Kasumi-1 (cell line): Measurements from ENCODE around the gene PPP1CB.

Experiments
- DNase-seq, 2 experiments: peaks; one replicate each; lab custom pipeline; 2025; lab: John Stamatoyannopoulos, UW

The PPP1CB gene

DNA sequence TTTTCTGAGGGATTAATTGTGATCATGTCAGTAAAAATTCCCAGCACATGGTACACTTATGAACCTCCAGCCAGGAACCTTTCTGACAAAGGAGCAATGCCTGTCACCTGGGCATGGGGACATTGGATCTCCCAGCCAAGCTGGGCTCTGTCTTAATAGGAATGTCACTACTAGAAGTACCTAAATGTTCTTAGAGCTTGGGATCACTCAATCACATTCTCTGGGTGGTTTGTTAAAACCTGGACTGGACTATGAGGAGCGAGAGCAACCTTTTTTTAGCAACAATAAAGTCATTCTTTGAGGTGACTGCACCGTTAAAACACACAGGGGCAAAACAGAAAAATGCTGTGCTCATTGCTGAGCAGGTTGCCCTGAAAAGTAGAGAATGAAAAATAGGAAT lies 6.4 kb upstream of the PPP1CB start:
- DNase-seq = no peak

DNA sequence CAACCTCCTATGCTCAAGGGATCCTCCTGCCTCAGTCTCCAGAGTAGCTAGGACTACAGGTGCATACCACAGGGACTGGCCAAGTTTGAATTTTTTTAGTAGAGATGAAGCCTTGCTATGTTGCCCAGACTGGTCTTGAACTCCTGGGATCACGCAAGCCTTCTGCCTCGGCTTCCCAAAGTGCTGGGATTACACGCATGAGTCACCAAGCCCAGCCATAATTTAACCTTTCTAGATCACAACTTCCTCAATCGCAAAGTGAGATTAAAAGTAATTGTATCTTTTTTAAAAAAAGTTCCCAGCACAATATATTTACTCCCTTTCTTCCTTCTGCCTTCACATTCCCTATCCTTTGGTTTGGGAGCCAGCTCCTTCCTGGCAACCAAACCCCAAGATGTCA lies 5.8 kb upstream of the PPP1CB start:
- DNase-seq = no peak

DNA sequence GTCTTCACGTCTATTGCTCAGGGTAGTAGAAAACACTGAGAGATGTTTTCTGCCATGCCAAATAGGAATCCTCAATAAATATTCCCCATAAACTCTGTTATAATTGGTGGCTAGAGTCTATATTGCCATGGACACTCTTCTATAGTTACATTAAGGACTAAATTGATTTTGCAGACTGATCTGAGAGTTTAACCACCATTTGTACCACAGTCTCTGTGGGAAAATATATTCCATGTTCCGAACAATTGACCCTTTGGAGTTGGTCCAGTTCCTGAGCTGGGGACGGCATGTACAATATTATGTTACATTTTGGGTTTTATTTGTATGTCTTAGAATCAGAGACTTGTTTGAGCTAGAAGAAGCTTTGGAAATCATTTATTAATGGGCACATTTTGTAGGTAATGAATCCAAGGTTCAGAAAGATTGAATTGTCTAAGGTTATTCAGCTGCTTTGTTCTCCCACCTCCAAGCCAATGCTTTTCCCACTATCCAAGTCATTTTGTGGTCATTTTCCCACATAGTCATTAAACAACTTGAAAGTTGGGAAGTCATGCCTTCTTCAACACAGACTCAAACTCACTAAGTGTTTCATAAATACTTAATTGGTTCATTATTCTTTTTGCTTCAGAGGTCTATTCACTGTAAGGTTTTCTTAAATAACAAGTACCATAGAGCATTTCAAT lies 5.1 kb upstream of the PPP1CB start:
- DNase-seq = no peak

DNA sequence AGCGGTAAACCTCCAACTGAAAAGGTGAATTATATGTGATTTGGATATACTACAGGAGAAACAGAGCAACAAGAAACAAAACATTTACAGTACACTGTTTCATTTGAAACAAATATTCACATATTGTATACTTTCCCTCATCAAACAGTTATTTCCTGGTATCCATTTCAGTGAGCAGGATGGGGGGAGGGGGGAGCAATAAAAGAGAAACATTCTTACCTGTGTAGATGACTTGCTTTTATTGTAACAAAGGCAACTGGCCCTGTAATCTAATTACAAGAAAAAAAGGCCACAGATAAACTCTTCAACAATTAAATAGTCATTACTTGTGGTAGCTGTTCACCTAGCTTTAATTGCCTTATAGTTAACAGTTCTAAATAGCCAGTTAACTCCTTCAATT lies 3.9 kb upstream of the PPP1CB start:
- no peak for DNase-seq

DNA sequence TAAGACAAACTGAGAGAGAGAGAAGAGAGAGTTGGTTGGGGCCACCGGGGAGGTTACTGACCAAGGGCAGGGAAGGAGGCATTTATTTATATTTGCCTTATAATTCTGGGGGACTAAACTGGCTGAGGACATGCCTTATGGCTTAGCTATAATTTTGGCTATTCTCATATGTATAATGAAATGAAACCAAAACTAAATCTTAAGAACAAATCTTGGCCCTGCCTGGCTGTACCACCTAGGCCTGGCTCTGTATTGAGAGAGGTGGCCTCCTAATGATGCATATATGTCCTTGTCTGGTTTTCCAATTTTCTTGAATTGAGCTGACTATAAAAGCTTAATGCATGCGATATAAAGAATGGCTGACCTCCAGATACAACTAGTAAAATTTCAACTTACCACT lies 3.5 kb upstream of the PPP1CB start:
- DNase-seq = no peak

DNA sequence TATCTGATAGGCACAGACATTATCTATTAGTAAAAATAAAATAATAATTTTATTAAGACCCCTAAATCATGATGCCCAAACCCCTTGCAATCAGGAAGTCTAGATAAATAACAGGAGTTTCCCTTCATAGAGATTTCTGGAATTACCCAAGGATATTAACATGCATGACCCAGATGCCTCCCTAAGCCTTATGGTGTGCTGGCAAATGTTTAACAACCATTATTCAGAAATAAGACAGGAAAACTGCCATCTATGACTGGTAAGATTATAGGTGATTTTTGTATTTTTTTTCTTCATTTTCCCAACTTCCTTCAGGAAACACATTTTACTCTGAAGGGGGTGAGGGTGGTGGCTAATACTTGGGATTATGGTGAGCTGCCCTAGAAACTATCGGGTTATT lies 2.7 kb upstream of the PPP1CB start:
- no peak for DNase-seq

DNA sequence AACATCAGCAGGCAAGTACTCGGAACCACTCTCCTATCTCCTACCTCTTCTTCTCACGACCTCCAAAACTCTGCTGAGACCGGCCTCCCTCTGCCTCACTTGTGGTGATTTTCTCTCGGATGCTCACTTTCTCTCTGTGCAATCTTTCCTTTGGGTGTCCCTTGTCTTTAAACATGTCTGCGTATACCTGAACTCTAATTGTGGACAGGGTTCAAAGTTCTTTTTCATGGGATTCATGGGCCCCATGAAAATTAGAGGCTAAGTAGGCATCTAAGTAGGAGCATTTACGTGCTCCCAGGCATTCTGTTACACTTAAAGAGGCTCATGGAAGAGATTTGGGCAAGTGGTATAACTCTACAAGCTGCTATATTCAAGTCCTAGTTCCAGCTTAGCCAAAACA lies 2.1 kb upstream of the PPP1CB start:
- no peak for DNase-seq

DNA sequence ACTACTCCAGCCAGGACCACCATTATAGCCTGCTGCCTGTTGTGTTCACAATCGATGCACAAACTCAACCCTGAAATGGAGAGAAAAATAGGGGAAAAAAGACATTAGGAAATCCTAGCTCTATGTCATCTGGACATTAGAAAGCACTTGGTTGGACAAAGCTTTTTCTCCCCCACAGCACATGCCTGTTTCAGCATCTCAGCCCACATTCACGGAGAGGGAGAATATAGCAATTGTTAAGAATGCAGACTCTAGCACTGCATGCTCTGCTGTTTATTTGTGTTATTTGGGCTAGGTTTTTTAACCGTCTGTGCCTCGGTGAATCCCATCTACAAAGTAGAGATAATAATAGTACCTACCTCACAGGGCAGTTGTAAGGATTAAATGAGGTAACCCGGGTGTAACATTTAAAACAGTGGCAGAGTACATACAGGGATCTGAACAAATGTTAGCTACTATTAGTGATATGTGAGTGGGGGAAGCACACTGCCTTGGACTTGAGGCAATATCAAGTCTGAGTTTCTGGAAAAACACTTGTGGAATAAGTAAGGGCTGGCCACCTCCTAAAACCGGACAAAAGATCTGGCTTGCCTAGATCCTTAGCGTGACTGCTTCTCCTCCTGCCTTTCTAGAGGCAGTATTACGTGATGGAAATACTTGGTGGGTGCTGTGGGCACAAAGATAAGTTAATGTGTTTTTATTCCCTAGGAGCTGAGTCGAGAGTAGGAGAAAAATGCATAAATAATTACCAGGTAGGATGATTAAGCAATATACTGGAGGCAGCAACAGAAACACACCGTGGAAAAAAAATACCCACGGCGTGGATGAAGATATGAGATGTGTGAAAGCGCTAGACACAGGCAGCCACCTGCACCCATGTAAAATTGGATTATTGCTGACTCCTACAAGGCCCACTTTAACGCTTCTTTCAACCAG lies 1.0 kb upstream of the PPP1CB start:
- DNase-seq = peak; percentile 55 to 66

DNA sequence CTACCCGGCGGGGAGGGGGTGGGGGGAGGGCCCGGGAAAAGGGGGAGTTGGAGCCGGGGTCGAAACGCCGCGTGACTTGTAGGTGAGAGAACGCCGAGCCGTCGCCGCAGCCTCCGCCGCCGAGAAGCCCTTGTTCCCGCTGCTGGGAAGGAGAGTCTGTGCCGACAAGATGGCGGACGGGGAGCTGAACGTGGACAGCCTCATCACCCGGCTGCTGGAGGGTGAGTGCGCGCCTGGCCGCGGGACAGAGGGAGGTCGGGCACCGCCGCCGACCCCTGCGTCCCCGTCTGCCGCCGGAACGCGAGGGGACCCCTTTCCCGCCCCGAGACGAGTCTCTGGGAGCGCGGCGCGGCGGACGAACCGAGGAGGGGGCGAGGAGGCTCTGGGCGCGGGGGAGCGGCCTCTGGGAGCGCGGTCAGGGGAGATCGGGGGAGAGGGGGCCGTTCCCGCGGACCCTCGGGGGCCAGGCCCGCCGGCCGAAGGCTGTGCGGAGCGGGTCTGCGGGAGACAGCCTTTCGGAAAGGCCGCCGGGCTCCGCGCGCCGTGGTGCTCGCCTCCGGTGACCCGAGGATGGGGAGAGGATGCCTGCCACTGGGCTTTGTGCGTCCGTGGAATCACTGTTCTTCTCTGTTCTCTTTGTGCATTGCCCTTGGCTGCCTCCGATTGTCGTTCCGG lies 463 bp downstream of the PPP1CB start:
- DNase-seq = peak in 1 of 2 experiments; percentile 84

DNA sequence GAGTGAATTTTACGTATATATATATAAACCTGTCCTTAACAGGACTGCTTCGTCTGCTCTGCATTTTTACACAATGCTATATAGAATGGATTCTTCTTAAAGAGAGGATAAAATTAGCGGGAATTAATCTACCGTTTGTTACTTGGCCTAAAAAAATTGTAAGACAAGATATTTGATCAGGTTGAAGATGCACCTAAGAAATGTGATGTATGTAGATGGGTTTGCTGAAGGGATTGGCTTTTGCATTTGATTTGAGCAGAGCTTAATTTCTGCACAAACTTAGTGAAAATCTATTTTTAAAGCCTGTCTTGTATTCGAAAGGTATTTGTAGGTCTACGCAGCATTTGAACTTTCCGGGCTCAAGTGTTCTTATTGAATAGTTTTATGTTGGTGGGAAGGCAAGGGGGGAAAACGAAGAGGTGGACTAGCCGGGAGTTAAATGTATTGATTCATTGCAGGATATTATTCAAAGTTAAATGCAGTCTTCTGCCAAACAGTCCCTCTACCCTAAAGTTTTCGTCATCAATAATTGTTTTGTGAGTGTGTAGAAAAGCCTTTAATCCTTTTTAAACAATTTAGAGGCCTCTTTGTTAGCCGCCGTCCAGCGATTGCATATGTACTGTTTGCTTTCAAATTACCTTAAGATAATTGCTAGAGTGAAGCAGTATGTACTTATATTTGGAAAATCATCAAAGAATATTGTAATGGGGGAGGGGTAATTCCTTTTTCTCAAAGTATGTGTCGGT lies 1.2 kb downstream of the PPP1CB start:
- peak; percentile 22 to 23 for DNase-seq

DNA sequence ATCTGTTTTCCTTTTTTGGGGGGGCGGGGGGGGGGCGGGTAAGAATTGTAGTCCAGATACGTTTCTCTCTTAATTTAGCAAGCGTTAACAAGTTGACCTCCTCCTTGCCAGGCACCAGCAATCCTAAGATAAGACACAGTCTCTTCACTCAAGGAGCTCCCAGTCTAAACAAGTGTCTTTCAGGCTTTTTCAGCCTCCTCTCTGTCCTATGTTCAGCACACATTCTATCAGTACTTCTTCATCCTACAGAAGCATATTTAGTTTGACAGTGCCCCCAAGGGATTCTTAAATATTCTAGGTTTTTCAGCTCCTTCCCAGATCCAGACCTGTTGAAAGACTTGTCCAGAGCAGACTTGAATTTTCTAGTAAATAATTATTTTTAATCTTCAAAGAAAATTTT lies 2.7 kb downstream of the PPP1CB start:
- peak; percentile 19 to 22 for DNase-seq

DNA sequence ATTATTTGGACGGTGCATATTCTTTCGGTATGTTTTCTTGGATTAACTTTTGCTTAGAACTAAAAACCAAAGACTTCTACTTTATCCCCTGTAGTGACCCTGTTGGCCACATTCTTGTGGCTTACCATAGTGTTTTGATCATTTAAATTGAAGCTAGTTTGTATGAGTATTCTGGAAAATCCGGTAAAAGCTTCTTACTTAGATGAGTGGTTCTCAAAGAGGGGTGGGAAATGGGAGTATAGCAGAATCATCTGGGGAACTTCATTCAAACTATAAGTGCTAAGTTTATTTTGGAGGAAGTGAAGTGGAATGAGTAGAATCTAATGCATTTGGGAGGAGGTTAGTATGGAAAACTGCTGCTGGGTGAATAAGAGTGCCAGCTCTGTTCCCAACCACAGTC lies 3.8 kb downstream of the PPP1CB start:
- no peak for DNase-seq

DNA sequence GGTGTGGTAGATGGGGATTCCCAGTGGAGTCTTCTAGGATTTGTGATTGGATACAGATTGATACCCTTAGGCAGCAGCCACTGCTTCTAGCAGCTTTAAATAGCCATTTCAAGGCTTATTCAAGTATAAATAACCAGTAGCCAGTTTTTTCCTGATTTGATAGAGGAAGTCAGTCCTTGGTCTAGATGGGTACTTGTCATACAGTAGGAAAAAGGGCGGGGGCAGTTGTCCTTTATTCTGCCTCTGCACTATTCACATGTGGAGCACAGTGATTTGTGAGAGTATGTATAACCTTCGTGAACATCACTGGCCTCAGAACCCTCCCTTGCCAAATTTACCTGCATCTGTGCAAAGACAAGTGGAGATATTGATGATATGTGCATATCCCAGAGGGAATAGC lies 6.8 kb downstream of the PPP1CB start:
- no peak for DNase-seq

DNA sequence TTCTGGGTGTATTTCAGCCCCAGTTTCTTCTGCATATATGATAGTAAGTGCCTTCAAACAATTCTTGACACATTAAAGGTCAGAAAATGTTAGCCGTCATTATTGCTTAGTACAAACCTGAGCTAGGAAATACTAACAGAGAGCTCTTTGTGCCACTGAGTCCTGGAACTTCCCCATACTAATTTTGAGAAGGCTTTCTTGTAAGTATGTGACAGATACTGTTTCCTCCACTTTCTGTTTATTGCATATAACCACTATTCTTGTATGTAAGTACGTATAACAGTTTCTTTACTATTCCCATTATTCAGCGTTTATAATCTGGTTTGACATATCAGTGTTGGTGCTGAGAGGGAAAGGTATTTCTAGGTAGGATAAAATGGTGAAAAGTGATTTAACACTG lies 9.8 kb downstream of the PPP1CB start:
- DNase-seq = no peak

DNA sequence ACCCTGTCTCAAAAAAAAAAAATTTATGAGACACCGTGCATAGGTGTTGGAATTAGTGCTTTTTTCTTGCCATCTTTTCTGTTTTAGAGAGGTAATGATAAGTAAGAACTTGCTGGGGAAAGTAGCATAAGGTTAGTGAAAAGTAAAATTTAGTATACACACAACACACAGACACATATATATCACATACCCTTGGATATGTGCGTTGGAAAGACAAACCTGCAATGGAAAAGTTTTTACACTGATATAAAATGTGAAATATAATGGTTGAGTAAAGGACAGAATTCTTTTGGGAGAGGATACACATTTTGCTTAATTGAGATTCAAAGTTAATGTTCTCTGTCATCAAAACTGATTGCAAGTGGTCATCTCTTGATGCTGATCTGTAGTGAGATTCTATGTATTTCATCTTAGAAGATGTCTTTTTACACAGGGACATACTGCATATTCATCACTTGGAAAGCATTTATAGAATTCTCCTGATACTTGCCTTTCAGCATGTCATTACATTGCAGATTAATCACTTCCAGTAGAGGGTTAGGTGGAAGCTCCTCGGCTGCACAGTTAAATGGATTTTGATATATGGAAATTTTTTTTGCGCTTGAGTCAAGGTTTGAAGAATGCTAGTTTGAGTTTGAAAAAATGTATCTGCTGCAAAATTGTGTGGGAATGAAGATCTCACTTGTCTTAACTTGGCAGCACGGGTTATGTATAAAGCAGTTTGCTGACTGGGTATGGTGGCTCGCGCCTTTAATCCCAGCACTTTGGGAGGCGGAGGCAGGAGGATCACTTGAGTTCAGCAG lies 13.5 kb downstream of the PPP1CB start:
- no peak for DNase-seq

DNA sequence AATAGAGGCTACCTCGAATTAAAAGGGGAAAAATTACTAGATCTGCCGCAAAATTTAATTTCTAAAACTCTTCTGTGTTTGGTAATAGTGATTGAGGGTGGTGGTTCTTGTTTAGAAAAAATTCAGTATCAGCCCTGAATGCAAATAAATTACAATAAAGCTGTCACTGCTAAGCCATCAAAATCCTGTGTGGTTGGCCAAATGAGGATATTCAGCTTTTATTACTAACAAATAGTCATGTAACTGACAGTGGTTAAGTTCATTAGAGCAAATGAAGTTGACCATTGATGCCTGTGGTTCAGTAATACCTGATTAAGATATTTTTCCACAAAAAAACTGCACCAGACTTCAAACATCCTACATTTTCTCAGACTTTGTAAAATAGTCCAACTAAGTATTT lies 14.4 kb downstream of the PPP1CB start:
- no peak for DNase-seq

DNA sequence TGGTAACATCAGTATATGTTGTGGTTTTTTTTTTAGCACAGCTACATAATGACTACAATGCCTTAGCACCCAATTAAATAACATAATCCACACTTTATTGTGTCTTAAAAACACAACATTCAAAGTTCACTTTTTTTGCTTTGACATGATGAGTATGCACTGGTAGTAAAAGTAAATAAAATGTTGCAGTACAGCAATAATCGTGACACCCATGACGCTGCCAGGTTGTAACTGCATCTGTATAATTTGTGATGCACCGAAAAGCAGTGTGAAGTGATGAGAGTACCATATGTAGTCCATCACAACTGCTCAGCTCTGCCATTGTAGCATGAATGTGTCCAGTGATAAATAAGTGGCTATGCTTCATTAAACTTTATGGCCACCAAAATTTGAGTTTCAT lies 15.7 kb downstream of the PPP1CB start:
- DNase-seq = no peak

DNA sequence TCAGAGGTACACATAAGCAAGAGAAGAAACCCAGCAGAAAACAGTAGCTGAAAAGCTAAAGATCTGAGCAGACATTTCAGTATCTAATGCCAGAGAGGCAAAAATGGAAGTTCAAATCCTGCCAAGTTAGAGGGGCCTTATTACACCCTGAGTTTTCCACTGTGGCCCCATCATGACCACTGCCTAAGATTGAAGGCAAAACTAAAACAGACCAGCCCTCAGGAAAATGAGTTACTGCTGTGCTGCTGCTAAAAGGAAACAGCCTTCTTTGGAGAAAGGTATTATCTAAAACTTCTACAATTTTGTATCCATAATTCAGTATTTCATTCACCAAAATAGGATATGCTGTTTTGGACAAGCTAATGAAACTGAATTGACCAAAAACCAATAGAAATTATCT lies 16.8 kb downstream of the PPP1CB start:
- no peak for DNase-seq

DNA sequence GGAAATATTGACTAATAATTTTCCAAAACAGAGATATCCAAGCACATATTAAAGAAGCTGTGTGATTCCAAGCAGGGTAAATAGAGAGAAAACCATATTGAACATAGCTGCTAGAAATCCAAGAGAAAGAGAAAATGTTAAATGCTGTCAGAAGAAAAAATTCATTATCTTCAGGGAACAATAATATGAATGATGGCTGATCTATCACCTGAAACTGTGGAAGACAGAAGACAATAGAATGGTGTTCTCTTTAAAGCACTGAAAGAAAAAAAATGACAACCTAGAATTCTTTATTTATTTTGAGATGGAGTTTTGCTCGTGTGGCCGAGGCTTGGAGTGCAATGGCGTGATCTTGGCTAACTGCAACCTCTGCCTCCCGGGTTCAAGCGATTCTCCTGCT lies 17.3 kb downstream of the PPP1CB start:
- no peak for DNase-seq

DNA sequence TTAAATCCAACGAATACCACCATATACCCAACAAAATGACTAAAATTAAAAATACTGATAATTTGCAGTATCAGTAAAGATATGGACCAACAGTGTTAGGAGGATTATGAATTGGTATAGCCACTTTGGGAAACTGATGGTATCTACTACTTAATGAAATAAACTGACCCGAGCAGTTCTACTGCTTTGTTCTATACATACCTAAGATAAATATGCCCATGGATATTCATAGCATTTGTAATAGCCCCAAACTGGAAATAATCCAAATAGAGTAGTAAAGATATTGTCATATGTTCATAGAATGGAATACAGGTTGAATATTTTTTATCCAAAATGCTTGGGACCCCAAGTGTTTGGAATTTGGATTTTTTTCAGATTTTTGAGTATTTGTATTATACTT lies 20.7 kb downstream of the PPP1CB start:
- DNase-seq = no peak

DNA sequence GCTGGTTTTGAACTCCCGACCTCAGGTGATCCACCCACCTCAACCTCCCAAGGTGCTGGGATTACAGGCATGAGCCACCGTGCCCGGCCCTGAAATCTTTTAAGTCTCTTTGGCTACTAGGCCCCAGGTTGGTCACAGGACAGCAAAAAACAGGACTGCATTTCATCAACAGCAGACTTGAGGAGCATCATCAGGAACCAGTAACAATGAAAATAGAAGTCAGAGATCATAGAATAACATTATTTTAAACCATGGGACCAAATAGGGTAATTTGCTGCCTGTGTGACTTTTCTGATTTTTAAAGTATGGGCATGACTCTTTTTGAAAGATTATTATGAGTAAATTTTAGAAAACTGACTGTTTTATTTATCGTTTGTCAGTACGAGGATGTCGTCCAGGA lies 24.8 kb downstream of the PPP1CB start:
- no peak for DNase-seq
